ENCODE data around the gene CENPA.
"Not testable (repeated sequence)": the region's sequence is repeated elsewhere in the genome, so short reads cannot be mapped to it uniquely, and the experiment has no call there.

Gene CENPA
- total RNA-seq: 0 to 2.3 (median 0.25) reads per million in 9 experiments

- no peaks in the 10 kb centered on the region for H3K27me3 Mint-ChIP-seq
- DNase-seq: peak; percentile 93 to 95 (median 94)
- H3K4me1 Mint-ChIP-seq (ENCODE audit: low read depth in 2 of 2): peaks cover 8 to 13% of the 10 kb centered on the region in 2 donors
- peaks cover 7% of the 10 kb centered on the region for H3K36me3 Mint-ChIP-seq (ENCODE audit: insufficient read depth)
- peak; percentile 98 for ATAC-seq (replicated peaks)
- no peaks in the 10 kb centered on the region for H3K9me3 Mint-ChIP-seq
- H3K27ac Mint-ChIP-seq: peak within 1 kb of the TSS in 1 of 2 donors; percentile 67
- peak within 1 kb of the TSS; percentile 80 to 83 for H3K4me3 Mint-ChIP-seq
These were observed at the start of gene CENPA for GRCh38 chr2:26785431-26786206. Gene CENPA, plus strand, starts transcription at chr2:26786056. Its CDS starts 141 bp downstream, at chr2:26786197.

DNA sequence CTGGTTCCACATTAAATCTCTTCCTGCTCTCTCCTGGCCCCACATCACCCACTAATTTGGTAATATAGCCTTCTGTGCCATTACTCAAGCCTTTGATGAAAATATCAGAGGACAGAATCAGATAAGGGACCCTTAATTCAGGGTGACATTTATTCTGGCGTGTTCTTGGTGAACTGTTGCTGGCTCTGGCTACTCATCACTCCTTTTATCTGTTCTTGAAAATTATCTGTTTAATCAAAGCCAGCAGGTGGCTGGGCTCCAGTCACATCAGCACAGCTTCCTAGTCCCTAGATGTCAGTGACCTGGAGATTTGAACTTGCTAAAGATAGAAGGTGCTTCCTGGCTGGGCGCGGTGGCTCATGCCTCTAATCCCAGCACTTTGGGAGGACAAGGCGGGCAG, 48.6 kb upstream of the CENPA start:
- no peak overlapping the region for H3K4me3 Mint-ChIP-seq
- no peak for DNase-seq
- no peak for ATAC-seq (replicated peaks)
- peaks cover 8 to 9% of the 10 kb centered on the region in 2 donors for H3K4me1 Mint-ChIP-seq (ENCODE audit: low read depth in 2 of 2)
- peaks cover 26 to 33% of the 10 kb centered on the region in 2 donors for H3K27me3 Mint-ChIP-seq
- no peaks in the 10 kb centered on the region for H3K9me3 Mint-ChIP-seq
- no peak overlapping the region for H3K27ac Mint-ChIP-seq
- H3K36me3 Mint-ChIP-seq (ENCODE audit: insufficient read depth): no peaks in the 10 kb centered on the region

DNA sequence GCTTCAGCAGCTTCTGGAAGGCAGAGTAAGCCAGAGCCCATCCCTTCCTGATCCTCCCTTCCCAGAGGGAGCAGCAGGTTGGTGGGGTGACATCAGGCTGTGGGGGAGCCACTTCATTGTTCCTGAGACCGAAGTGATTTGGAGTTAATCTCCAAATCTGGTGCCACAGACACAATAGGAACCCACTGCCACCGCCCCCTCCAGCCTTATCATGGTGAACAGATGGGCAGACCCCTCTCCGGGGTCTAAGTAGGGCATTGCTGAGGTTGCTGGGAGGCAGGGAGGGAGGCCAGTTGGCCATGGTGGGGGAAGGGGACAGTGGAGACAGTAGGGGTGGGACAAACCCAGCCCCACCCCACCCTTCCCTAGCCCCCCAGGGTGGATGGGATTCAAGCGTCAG, 47.4 kb upstream of the CENPA start:
- Mint-ChIP-seq H3K4me3 (no peak overlapping the region), H3K27me3 (peaks cover 17 to 21% of the 10 kb centered on the region in 2 donors)

DNA sequence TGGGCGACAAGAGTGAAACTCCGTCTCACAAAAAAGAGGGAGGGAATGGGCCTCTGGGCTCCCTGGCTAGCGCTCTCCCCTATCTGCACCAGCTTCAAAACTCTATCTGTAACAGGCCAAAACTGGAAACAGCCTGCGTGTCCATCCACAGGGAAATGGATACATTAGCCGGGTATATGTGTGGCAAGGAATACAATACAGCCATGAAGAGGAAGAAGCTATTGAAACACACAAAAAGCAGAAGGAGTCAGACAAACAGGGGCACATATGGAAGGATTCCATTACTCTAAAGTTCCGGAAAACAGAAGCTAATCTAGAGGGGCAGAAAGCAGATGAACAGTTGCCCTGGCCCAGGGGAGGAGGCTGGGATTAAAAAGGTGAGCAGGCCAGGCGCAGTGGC, 46.3 kb upstream of the CENPA start:
- Mint-ChIP-seq H3K4me1 (ENCODE audit: low read depth in 2 of 2) (peaks cover 8 to 9% of the 10 kb centered on the region in 2 donors), H3K9me3 (no peaks in the 10 kb centered on the region), H3K27me3 (peaks cover 15 to 16% of the 10 kb centered on the region in 2 donors), H3K36me3 (ENCODE audit: insufficient read depth) (no peaks in the 10 kb centered on the region), H3K27ac (no peak overlapping the region), H3K4me3 (no peak overlapping the region)
- ATAC-seq (replicated peaks) (no peak), DNase-seq (no peak)

More for the DNA sequence above, 47.4 kb upstream of the CENPA start:
- no peak for DNase-seq
- no peaks in the 10 kb centered on the region for H3K9me3 Mint-ChIP-seq
- no peak overlapping the region for H3K27ac Mint-ChIP-seq
- no peaks in the 10 kb centered on the region for H3K36me3 Mint-ChIP-seq (ENCODE audit: insufficient read depth)
- H3K4me1 Mint-ChIP-seq (ENCODE audit: low read depth in 2 of 2): peaks cover 8 to 9% of the 10 kb centered on the region in 2 donors
- ATAC-seq (replicated peaks): no peak

- peak overlapping the region in 1 of 2 donors; percentile 79 for H3K27ac Mint-ChIP-seq
- H3K4me1 Mint-ChIP-seq (ENCODE audit: low read depth in 2 of 2): peaks cover 8 to 9% of the 10 kb centered on the region in 2 donors
- peaks cover 15 to 16% of the 10 kb centered on the region in 2 donors for H3K27me3 Mint-ChIP-seq
- DNase-seq (no peak), ATAC-seq (replicated peaks) (no peak)
- H3K9me3 Mint-ChIP-seq: no peaks in the 10 kb centered on the region
- H3K36me3 Mint-ChIP-seq (ENCODE audit: insufficient read depth): no peaks in the 10 kb centered on the region
- no peak overlapping the region for H3K4me3 Mint-ChIP-seq
These were observed 45.5 kb upstream of the CENPA start for GRCh38 chr2:26740346-26740745.

- no peaks in the 10 kb centered on the region for H3K36me3 Mint-ChIP-seq (ENCODE audit: insufficient read depth)
- peaks cover 8 to 9% of the 10 kb centered on the region in 2 donors for H3K4me1 Mint-ChIP-seq (ENCODE audit: low read depth in 2 of 2)
- ATAC-seq (replicated peaks) (peak; percentile 82), DNase-seq (peak in 1 of 3 experiments; percentile 18)
- H3K27ac Mint-ChIP-seq: peak overlapping the region in 1 of 2 donors; percentile 79
- peaks cover 15 to 16% of the 10 kb centered on the region in 2 donors for H3K27me3 Mint-ChIP-seq
- H3K9me3 Mint-ChIP-seq: no peaks in the 10 kb centered on the region
- peak overlapping the region in 1 of 2 donors; percentile 39 for H3K4me3 Mint-ChIP-seq
These were observed 45.0 kb upstream of the CENPA start for GRCh38 chr2:26740890-26741302.

DNA sequence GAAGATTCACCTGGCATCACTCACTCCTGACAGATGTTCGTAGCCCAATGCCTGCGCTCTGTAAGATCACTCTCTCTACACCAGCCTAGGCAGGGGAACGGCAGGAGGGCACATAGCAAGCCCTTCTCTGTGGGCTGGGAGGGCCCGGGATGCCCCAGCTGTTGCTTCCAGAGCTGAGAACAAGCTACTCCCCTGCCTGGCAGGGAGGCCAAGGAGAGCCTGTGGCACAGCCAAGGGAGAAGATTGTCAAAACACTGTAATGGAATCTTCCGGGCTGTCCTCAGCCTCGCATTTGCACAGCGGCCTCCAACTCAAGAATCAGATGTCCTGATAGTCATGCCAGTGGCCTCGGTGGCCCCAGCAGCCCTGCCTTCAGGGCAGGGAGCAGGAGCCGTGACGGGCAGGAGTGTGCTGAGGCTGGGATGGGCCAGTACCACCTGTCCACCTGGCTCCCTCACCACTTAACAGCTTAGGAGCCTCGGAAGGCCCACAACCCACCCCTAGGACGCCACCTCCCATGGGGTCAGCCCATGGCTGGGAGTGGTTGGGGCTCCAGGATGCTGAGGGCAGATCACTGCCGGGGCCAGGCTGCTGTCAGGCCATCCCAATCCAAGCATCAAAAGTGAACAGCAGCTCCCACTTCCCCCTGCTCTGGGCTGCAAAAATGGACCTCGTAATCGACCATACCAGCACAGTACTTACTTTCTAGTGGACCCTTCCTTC, 43.6 kb upstream of the CENPA start:
- peaks cover 8 to 9% of the 10 kb centered on the region in 2 donors for H3K4me1 Mint-ChIP-seq (ENCODE audit: low read depth in 2 of 2)
- peaks cover 11% of the 10 kb centered on the region in 2 donors for H3K27me3 Mint-ChIP-seq
- no peak for ATAC-seq (replicated peaks)
- H3K4me3 Mint-ChIP-seq: no peak overlapping the region
- DNase-seq: no peak
- no peaks in the 10 kb centered on the region for H3K9me3 Mint-ChIP-seq
- no peaks in the 10 kb centered on the region for H3K36me3 Mint-ChIP-seq (ENCODE audit: insufficient read depth)
- H3K27ac Mint-ChIP-seq: no peak overlapping the region

DNA sequence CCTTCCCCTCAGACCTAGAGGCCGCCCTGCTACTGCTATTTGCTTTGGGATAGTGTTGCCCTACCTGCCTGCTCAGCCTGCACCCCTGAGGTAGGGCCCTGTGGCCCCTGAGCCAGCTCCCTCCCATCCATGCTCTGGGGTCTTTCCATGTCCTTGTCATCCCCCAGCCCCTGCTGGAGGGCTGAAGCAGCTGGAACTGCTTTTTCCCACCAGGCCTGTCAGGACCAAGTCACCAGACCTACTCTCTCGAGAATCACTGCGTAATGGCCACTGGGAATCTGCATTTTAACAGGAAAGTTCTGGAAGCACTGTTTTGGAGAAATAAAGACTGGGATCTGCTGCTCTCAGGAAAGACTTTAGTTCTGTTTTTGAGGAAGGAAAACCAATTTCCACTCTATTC, 42.0 kb upstream of the CENPA start:
- DNase-seq: no peak
- Mint-ChIP-seq H3K36me3 (ENCODE audit: insufficient read depth) (no peaks in the 10 kb centered on the region), H3K4me1 (ENCODE audit: low read depth in 2 of 2) (peaks cover 8 to 9% of the 10 kb centered on the region in 2 donors), H3K9me3 (no peaks in the 10 kb centered on the region), H3K27ac (peak overlapping the region in 1 of 2 donors; percentile 29), H3K27me3 (no peaks in the 10 kb centered on the region), H3K4me3 (no peak overlapping the region)
- no peak for ATAC-seq (replicated peaks)

GRCh38 chr2:26744953-26745352, 40.9 kb upstream of the CENPA start:
- Mint-ChIP-seq H3K27me3 (no peaks in the 10 kb centered on the region), H3K9me3 (no peaks in the 10 kb centered on the region), H3K27ac (no peak overlapping the region), H3K36me3 (ENCODE audit: insufficient read depth) (no peaks in the 10 kb centered on the region), H3K4me1 (ENCODE audit: low read depth in 2 of 2) (peaks cover 8 to 9% of the 10 kb centered on the region in 2 donors), H3K4me3 (no peak overlapping the region)
- DNase-seq (no peak), ATAC-seq (replicated peaks) (no peak)

DNA sequence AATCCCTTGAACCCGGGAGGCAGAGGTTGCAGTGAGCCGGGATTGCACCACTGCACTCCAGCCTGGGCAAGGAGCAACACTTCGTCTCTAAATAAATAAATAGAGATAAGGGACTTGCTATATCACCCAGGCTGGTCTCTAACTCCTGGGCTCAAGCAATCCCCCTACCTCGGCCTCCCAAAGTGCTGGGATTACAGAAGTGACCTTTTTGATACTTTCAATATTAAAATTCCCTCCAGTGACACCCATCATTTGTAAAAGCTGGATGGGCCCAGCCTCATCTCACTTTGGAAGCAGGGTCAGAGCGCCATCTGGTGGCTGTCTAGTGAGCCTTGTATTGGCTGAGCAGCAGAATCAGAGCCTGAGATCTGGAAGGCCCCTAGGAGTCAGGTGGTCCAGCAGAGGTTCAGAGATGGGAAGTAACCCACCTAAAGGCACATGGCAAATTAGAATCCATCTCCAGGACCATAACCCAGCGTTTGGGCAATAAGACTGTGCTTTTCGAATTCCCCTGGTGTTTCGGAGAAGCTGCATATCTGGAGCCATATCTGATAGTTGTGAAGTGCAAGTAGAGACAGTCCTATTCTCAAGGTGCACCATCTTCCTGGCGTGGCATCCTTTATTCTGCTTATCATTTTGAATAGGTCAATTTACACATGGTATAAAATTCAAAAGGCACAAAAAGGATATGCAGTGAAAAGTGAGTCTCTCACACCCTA, 40.1 kb upstream of the CENPA start:
- Mint-ChIP-seq H3K9me3 (no peaks in the 10 kb centered on the region), H3K27me3 (no peaks in the 10 kb centered on the region), H3K36me3 (ENCODE audit: insufficient read depth) (no peaks in the 10 kb centered on the region), H3K27ac (no peak overlapping the region), H3K4me3 (no peak overlapping the region), H3K4me1 (ENCODE audit: low read depth in 2 of 2) (peaks cover 6 to 7% of the 10 kb centered on the region in 2 donors)
- DNase-seq: peak; percentile 68 to 74 (median 73)
- ATAC-seq (replicated peaks): peak; percentile 77

GRCh38 chr2:26746934-26747333, 38.9 kb upstream of the CENPA start:
- Mint-ChIP-seq H3K27me3 (no peaks in the 10 kb centered on the region), H3K9me3 (no peaks in the 10 kb centered on the region)
- ATAC-seq (replicated peaks): no peak

DNA sequence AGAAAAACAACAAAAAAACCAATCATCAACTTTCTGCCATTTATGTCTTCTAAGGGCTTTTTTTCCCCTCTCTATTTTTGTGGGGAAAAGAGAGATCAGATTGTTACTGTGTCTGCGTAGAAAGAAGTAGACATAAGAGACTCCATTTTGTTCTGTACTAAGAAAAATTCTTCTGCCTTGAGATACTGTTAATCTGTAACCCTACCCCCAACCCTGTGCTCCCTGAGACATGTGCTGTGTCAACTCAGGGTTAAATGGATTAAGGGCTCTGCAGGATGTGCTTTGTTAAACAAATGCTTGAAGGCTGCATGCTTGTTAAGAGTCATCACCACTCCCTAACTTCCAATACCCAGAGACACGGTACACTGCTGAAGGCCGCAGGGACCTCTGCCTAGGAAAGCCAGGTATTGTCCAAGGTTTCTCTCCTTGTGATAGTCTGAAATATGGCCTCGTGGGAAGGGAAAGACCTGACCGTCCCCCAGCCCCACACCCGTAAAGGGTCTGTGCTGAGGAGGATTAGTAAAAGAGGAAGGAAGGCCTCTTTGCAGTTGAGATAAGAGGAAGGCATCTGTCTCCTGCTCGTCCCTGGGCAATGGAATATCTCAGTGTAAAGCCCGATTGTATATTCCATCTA, 36.0 kb upstream of the CENPA start:
- not testable (repeated sequence) for ATAC-seq (replicated peaks); H3K4me1 Mint-ChIP-seq (ENCODE audit: low read depth in 2 of 2); H3K27ac Mint-ChIP-seq; DNase-seq; H3K9me3 Mint-ChIP-seq; H3K4me3 Mint-ChIP-seq; H3K36me3 Mint-ChIP-seq (ENCODE audit: insufficient read depth); H3K27me3 Mint-ChIP-seq

More at GRCh38 chr2:26746934-26747333, 38.9 kb upstream of the CENPA start:
- DNase-seq: no peak
- Mint-ChIP-seq H3K4me1 (ENCODE audit: low read depth in 2 of 2) (no peaks in the 10 kb centered on the region), H3K4me3 (no peak overlapping the region), H3K27ac (no peak overlapping the region), H3K36me3 (ENCODE audit: insufficient read depth) (no peaks in the 10 kb centered on the region)

GRCh38 chr2:26750467-26750866, 35.4 kb upstream of the CENPA start:
- H3K27me3 Mint-ChIP-seq; H3K27ac Mint-ChIP-seq; H3K4me3 Mint-ChIP-seq; H3K4me1 Mint-ChIP-seq (ENCODE audit: low read depth in 2 of 2); DNase-seq; H3K9me3 Mint-ChIP-seq; H3K36me3 Mint-ChIP-seq (ENCODE audit: insufficient read depth); ATAC-seq (replicated peaks): not testable (repeated sequence)
